ENCODE results near the gene PCP2.

- no peak for TF ChIP-seq POLR2A (IDR thresholded peaks at IDR 0.05)
- no peak for TF ChIP-seq CTCF (IDR thresholded peaks at IDR 0.05)
Observed at GRCh38 chr19:7645163-7645562, 11.6 kb upstream of the PCP2 start.

Measured in adrenal gland (tissue), 5 donors.